Endothelial cell (in vitro differentiated cells): ENCODE results near the gene CCDC88B. TPM values are rescaled to one million over a fixed set of nuclear protein-coding genes. Genes with fewer than 3 reads are reported as not detected.

Experiments used
- DNase-seq: peaks from one replicate; pipeline ENCODE4 v3.0.0; 2021; ENCODE audit warnings: low spot score
- H3K27ac Mint-ChIP-seq: one replicate; pipeline ENCODE4 v1.8.0; 2021; ENCODE audit warnings: mixed read lengths, inconsistent platforms; ENCODE audit not compliant: unreplicated experiment
- H3K27me3 Mint-ChIP-seq: one replicate; pipeline ENCODE4 v1.8.0; 2021; ENCODE audit warnings: mild to moderate bottlenecking, moderate library complexity, mixed read lengths, inconsistent platforms; ENCODE audit not compliant: unreplicated experiment
- H3K36me3 Mint-ChIP-seq: one replicate; pipeline ENCODE4 v1.8.0; 2021; ENCODE audit warnings: mild to moderate bottlenecking, low read depth, mixed read lengths, inconsistent platforms; ENCODE audit not compliant: unreplicated experiment
- H3K4me1 Mint-ChIP-seq: one replicate; pipeline ENCODE4 v1.8.0; 2021; ENCODE audit warnings: mild to moderate bottlenecking, mixed read lengths, inconsistent platforms; ENCODE audit not compliant: unreplicated experiment
- H3K4me3 Mint-ChIP-seq: one replicate; pipeline ENCODE4 v1.8.0; 2021; ENCODE audit warnings: mild to moderate bottlenecking, mixed read lengths, inconsistent platforms; ENCODE audit not compliant: unreplicated experiment
- H3K9me3 Mint-ChIP-seq: one replicate; pipeline ENCODE4 v1.8.0; 2021; ENCODE audit warnings: mixed read lengths, inconsistent platforms; ENCODE audit not compliant: unreplicated experiment
- total RNA-seq: library from RNA; stranded (reverse); fragmentation: NEBNext Ultra II Directional; extraction: Animal tissue kit (Norgen Biotek cat#: 25700); gene quantifications from one replicate; pipeline ENCODE4 v1.2.1, GENCODE V29; 2021; ENCODE audit not compliant: unreplicated experiment
- TF ChIP-seq, protein P1 (sequence below): fragments of 200-600 bp; sonication (generic); IDR thresholded peaks from one replicate; pipeline ENCODE4 v1.5.0; 2021; ENCODE audit warnings: antibody characterized with exemption; ENCODE audit not compliant: unreplicated experiment

The CCDC88B gene
- total RNA-seq, 1 donor from 2014 or later, result 8.3 TPM

DNA sequence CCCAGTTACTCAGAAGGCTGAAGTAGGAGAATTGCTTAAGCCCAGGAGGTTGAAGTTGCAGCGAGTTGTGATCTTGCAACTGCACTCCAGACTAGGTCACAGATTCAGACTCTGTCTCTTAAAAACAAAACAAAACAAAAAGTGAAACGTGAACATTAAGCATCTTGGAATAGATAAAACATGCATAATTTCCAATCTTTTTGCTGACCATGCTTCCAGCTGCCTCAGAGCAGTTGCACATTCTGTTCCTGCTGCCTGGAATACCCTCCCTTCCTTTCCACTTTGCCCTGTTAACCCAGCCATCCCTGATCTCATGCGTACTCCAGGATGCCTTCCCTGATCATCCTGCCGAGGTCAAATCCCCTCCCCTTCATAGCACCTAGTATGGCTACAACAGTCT, 718 bp upstream of the CCDC88B start:
- H3K4me3 Mint-ChIP-seq, result peak overlapping the region; percentile 22
- no peaks in the 10 kb centered on the region for H3K9me3 Mint-ChIP-seq
- TF ChIP-seq, protein P1, sequence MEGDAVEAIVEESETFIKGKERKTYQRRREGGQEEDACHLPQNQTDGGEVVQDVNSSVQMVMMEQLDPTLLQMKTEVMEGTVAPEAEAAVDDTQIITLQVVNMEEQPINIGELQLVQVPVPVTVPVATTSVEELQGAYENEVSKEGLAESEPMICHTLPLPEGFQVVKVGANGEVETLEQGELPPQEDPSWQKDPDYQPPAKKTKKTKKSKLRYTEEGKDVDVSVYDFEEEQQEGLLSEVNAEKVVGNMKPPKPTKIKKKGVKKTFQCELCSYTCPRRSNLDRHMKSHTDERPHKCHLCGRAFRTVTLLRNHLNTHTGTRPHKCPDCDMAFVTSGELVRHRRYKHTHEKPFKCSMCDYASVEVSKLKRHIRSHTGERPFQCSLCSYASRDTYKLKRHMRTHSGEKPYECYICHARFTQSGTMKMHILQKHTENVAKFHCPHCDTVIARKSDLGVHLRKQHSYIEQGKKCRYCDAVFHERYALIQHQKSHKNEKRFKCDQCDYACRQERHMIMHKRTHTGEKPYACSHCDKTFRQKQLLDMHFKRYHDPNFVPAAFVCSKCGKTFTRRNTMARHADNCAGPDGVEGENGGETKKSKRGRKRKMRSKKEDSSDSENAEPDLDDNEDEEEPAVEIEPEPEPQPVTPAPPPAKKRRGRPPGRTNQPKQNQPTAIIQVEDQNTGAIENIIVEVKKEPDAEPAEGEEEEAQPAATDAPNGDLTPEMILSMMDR, result no peak
- H3K27ac Mint-ChIP-seq, result peak overlapping the region; percentile 27
- H3K36me3 Mint-ChIP-seq, result no peaks in the 10 kb centered on the region
- DNase-seq, result no peak
- H3K4me1 Mint-ChIP-seq, result peaks cover 4% of the 10 kb centered on the region
- H3K27me3 Mint-ChIP-seq, result peaks cover 4% of the 10 kb centered on the region

DNA sequence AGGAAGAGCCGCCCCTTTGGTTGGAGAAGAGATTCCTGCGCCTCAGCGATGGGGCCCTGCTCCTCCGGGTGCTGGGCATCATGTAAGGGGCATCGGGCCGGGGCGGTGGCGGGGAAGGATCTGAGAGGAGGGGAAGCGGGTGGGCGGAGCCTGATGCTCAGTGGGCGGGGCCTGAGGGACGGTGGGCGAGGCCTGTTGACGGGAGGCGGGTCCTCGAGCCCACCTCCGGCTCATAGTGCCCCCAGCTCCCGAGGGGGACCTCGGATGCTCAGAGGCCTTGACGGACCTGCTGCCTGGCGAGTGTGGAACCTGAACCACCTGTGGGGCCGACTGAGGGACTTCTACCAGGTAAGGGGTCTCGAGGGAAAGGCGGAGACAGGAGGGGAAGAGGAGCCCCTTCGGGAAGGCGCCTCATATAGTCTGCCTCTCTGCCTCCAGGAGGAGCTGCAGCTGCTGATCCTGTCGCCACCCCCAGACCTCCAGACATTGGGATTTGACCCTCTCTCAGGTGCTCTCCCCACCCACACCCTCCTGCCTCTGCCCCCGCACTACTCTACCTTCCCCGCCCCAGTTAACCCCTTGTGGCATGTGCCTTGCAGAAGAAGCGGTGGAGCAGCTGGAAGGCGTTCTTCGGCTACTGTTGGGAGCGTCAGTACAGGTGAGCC, 799 bp downstream of the CCDC88B start:
- TF ChIP-seq, protein P1, result no peak
- Mint-ChIP-seq H3K4me3 (peak overlapping the region; percentile 67), H3K36me3 (peaks cover 3% of the 10 kb centered on the region), H3K27me3 (peaks cover 8% of the 10 kb centered on the region), H3K9me3 (no peaks in the 10 kb centered on the region), H3K27ac (no peak overlapping the region), H3K4me1 (peaks cover 4% of the 10 kb centered on the region)
- peak; percentile 69 for DNase-seq

DNA sequence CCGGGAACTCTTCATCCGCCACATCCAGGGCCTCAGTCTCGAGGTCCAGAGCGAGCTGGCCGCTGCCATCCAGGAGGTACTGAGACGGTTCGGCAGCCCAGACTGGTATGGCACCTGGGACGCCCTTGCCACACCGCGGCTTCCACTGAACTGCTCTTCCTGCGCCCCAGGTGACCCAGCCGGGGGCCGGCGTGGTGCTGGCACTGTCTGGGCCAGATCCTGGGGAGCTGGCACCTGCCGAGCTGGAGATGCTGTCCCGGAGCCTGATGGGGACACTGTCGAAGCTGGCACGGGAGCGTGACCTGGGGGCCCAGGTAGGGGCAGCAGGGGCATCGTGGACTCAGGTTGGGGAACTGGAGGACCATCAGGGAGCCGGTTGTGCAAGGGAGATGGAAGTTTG, 1.4 kb downstream of the CCDC88B start:
- Mint-ChIP-seq H3K27ac (no peak overlapping the region), H3K36me3 (peaks cover 3% of the 10 kb centered on the region)
- TF ChIP-seq, protein P1, result no peak

DNA sequence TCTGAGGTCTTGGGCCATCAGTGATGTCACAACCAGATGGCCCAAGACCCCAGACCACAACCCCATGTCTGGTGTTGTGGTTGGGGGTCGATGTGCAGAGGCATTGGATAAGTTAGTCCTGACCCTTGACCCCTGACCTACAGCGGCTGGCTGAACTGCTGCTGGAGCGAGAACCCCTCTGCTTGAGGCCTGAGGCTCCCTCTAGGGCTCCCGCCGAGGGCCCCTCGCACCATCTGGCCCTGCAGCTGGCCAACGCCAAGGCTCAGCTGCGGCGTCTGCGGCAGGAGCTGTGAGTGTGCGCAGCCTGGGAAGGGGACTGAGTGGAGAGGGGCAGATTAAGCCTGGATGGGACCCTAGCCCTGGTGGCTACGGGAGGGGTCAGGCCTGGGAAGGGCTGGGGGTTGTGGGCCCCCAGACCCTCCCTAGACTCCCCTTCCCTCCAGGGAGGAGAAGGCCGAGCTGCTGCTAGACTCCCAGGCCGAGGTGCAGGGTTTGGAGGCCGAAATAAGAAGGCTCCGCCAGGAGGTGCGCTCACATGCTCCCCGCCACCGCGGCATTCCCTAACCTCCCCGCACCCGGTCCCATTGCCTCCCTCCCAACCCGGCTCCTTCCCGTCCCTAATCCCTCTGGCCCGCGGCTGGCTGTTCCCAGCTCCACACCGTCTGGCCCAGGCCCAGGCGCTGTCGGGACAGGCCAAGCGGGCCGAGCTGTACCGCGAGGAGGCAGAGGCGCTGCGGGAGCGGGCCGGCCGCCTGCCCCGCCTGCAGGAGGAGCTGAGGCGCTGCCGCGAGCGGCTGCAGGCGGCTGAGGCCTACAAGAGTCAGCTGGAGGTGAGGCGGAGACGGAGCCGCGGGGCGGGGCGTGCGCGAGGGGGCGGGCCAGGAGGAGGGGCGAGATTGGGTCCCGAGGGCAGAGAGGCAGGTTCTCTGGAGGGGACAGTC, 2.1 kb downstream of the CCDC88B start:
- no peak overlapping the region for H3K27ac Mint-ChIP-seq
- TF ChIP-seq, protein P1, result no peak
- H3K27me3 Mint-ChIP-seq, result peaks cover 10% of the 10 kb centered on the region
- peaks cover 4% of the 10 kb centered on the region for H3K4me1 Mint-ChIP-seq
- peak; percentile 91 for DNase-seq
- no peaks in the 10 kb centered on the region for H3K9me3 Mint-ChIP-seq
- no peak overlapping the region for H3K4me3 Mint-ChIP-seq
- peaks cover 3% of the 10 kb centered on the region for H3K36me3 Mint-ChIP-seq

More for the DNA sequence above, 1.4 kb downstream of the CCDC88B start:
- Mint-ChIP-seq H3K4me1 (peaks cover 4% of the 10 kb centered on the region), H3K4me3 (peak overlapping the region; percentile 67), H3K9me3 (no peaks in the 10 kb centered on the region), H3K27me3 (peaks cover 10% of the 10 kb centered on the region)
- DNase-seq, result no peak
